GM12865 (cell line): ENCODE measurements around the gene UBAC2.
A peak's percentile ranks its signal among the peaks of the same experiment; 100 is the strongest.

Experiments used
- DNase-seq: peaks from one replicate; pipeline ENCODE4 v3.0.0; 2010; ENCODE audit warnings: low read depth
- H3K4me3 ChIP-seq: 2 replicates; pipeline ENCODE4 v1.5.1; 2011; ENCODE audit warnings: mild to moderate bottlenecking, low read depth, low read length, control low read depth
- TF ChIP-seq, protein P1 (sequence below): IDR thresholded peaks from 2 replicates; pipeline ENCODE4 v1.5.1; 2011; ENCODE audit warnings: low read length, control low read depth, low read depth, inconsistent platforms; ENCODE audit not compliant: insufficient read depth; ENCODE audit errors: missing control alignments

The UBAC2 gene

DNA sequence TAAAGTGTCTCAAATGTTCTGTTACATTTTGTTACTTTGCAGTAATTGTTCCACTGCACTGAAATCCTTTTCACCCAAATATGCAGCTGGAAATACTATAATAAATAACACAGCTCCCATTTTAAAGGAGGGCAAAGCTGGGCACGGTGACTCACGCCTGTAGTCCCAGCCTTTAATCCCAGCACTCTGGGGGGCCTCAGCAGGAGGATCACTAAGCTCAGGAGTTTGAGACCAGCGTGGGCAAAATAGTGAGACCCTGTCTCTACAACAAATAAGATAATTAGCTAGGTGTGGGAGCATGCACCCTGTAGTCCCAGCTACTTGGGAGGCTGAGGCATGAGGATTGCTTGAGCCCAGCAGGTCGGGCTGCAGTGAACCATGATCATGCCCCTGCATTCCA is 7.5 kb upstream of the UBAC2 start:
- no peak for DNase-seq
- H3K4me3 ChIP-seq = no peak overlapping the region
- TF ChIP-seq, protein P1, sequence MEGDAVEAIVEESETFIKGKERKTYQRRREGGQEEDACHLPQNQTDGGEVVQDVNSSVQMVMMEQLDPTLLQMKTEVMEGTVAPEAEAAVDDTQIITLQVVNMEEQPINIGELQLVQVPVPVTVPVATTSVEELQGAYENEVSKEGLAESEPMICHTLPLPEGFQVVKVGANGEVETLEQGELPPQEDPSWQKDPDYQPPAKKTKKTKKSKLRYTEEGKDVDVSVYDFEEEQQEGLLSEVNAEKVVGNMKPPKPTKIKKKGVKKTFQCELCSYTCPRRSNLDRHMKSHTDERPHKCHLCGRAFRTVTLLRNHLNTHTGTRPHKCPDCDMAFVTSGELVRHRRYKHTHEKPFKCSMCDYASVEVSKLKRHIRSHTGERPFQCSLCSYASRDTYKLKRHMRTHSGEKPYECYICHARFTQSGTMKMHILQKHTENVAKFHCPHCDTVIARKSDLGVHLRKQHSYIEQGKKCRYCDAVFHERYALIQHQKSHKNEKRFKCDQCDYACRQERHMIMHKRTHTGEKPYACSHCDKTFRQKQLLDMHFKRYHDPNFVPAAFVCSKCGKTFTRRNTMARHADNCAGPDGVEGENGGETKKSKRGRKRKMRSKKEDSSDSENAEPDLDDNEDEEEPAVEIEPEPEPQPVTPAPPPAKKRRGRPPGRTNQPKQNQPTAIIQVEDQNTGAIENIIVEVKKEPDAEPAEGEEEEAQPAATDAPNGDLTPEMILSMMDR = no peak

DNA sequence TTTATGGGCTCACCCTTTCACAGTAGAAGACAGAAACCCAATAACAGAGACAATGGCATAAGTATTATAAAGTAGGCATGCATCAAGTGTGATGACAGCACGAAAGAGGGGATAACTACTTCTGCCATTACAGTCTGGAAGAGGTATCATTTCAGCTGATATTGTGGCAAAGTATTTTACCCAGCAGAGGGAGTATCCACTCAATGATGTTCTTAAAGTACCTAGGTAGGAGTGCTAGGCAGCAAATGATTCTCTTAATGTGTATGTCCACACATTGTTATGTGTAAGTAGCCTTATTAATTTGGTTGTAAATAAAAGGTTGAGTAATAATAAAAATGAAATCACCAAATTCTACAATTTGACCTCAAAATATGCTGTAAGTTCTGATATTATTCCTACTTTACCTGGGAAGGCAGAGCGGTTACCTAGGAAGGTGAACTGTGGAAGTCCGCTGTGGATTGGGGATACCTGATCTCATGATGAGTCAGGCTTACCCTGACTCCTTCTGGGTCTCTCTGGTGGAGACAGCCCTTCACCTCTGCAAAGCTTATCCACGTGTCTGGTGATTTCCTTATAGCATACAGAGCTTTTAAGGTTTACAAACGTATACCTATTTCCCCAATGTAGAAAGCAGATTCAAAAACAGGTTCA is 4.1 kb upstream of the UBAC2 start:
- TF ChIP-seq, protein P1 = peak; percentile 10
- no peak overlapping the region for H3K4me3 ChIP-seq
- DNase-seq = peak; percentile 35

DNA sequence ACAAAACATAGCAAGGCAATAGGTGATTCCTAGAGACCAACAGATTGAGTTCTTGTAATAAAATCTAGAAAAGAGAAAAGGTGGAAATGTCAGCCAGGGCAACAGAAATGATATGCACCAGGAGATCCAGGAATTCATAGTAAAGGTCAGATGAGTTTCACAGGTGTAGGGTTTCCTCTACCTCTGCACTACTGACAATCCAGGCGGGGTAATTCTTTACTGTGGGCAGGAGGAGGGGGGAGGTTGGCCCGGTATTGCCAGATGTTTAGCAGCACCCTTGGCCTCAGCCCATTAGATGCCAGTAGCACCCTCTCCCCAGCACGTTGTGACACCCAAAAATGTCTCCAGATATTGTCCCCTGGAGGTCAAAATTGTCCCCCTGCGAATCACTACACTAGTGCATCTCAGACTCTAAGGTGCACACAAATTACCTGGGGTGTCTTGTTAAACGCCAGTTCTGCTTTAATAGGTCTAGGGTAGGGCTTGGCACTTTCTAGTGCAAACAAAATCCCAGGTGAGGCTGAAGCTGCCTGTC is 3.5 kb upstream of the UBAC2 start:
- TF ChIP-seq, protein P1 = no peak
- no peak for DNase-seq
- no peak overlapping the region for H3K4me3 ChIP-seq

- peak overlapping the region; percentile 97 for H3K4me3 ChIP-seq
- TF ChIP-seq, protein P1 = no peak
- DNase-seq = no peak
These were observed 868 bp upstream of the UBAC2 start for GRCh38 chr13:99199541-99200431.

GRCh38 chr13:99203601-99204579 is 3.2 kb downstream of the UBAC2 start:
- TF ChIP-seq, protein P1 = no peak
- H3K4me3 ChIP-seq = peak overlapping the region; percentile 20; the same call in 1 of the 2 replicates
- peak; percentile 43 for DNase-seq

DNA sequence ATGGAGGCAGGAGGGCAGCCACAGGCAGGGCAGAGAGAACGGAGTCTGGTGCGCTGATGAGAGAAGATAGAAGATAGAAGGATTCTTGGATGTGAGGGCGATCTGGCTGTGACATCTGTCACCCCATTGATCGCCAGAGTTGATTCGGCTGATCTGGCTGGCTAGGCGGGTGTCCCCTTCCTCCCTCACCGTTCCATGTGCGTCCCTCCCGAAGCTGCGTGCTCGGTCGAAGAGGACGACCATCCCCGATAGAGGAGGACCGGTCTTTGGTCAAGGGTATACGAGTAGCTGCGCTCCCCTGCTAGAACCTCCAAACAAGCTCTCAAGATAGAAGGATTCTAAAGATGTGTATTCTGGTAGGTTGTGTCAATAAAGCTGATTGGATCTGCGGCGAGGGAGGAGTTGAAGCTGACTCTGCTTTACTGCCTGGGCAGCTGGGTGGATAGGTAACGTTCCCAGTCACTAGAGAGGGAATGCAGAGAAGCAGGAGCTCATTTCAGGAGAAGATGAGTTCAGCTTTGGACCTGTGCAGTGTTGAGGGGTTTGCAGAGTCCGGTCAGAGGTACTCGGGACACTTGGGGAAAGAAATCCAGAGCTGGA is 5.1 kb downstream of the UBAC2 start:
- no peak for DNase-seq
- H3K4me3 ChIP-seq = no peak overlapping the region
- TF ChIP-seq, protein P1 = no peak
